Regular cardiac myocyte (primary cell): Measurements from ENCODE around the gene WIPF1. TPM values are rescaled to one million over a fixed set of nuclear protein-coding genes. Genes with fewer than 3 reads are reported as not detected.

ENCODE experiments used
- total RNA-seq: library from RNA; depleted of rRNA; stranded (reverse); fragments of >200 nt; gene quantifications from 2 replicates; pipeline ENCODE4 v1.2.3, GENCODE V29; 2014

Gene WIPF1, protein sequence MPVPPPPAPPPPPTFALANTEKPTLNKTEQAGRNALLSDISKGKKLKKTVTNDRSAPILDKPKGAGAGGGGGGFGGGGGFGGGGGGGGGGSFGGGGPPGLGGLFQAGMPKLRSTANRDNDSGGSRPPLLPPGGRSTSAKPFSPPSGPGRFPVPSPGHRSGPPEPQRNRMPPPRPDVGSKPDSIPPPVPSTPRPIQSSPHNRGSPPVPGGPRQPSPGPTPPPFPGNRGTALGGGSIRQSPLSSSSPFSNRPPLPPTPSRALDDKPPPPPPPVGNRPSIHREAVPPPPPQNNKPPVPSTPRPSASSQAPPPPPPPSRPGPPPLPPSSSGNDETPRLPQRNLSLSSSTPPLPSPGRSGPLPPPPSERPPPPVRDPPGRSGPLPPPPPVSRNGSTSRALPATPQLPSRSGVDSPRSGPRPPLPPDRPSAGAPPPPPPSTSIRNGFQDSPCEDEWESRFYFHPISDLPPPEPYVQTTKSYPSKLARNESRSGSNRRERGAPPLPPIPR
- 5.6 and 5.9 TPM in 2 replicates for total RNA-seq

GRCh38 chr2:174597345-174598047 lies at the start of gene WIPF1:
Gene WIPF1 (minus strand): TSS chr2:174597804. CDS start chr2:174585573, 12,231 bp downstream.

Other genes starting within 250 kb of the WIPF1 start
- gene SCRN3, start 202.1 kb downstream of the WIPF1 start, total RNA-seq = 28.2 and 29.3 TPM in 2 replicates
- gene GPR155, start 110.8 kb downstream of the WIPF1 start, total RNA-seq = 4.4 and 13.2 TPM in 2 replicates
- gene CHRNA1, start 166.7 kb upstream of the WIPF1 start, total RNA-seq = 0.28 and 0.38 TPM in 2 replicates